Fibroblast of villous mesenchyme (primary cell): ENCODE data around the gene SLC5A3. TPM values are rescaled to one million over a fixed set of nuclear protein-coding genes. Genes with fewer than 3 reads are reported as not detected.

Experiments
- DNase-seq: peaks from one replicate; pipeline ENCODE4 v3.0.0-alpha.2; 2010; ENCODE audit warnings: low read depth
- H3K4me3 ChIP-seq: 2 replicates; pipeline ENCODE4 v1.5.1; 2011; ENCODE audit warnings: low read depth, mild to moderate bottlenecking, low read length
- total RNA-seq: library from RNA; depleted of rRNA; stranded (reverse); fragments of >200 nt; gene quantifications from 2 replicates; pipeline ENCODE4 v1.2.3, GENCODE V29; 2012
- TF ChIP-seq, protein P1 (sequence below): IDR thresholded peaks from 2 replicates; pipeline ENCODE4 v1.5.1; 2012; ENCODE audit warnings: low read depth, mild to moderate bottlenecking, low read length; ENCODE audit not compliant: insufficient read depth

The SLC5A3 gene
- total RNA-seq, 1 donor: 142 TPM

DNA sequence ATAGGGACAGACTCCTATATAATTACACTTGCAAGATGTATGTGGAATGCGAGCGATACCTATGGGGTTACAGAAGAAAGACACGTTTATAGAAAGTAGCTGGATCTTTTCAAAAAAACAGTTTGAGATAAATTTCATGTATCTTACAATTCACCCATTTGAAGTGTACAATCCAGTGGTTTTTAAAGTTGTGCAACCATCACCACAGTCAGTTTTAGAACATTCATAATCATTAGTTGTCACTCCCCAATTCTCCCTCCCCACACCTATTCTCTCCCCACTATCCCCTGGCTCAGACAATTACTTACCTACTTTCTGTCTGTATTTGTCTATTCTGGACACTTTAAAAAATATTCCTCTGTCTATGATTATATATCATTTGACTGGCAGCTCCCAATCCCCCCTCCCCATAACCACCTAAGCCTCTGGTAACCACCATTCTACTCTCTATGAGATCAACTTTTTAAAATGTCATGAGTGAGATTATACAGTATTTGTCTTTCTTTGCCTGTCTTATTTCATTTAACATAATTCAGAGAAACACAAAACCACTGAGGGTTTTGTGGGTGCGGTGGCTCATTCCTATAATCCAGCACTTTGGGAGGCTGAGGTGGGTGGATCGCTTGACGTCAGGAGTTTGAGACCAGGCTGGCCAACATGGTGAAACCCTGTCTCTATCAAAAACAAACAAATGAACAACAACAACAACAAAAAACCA lies 39.1 kb downstream of the SLC5A3 start:
- TF ChIP-seq, protein P1, sequence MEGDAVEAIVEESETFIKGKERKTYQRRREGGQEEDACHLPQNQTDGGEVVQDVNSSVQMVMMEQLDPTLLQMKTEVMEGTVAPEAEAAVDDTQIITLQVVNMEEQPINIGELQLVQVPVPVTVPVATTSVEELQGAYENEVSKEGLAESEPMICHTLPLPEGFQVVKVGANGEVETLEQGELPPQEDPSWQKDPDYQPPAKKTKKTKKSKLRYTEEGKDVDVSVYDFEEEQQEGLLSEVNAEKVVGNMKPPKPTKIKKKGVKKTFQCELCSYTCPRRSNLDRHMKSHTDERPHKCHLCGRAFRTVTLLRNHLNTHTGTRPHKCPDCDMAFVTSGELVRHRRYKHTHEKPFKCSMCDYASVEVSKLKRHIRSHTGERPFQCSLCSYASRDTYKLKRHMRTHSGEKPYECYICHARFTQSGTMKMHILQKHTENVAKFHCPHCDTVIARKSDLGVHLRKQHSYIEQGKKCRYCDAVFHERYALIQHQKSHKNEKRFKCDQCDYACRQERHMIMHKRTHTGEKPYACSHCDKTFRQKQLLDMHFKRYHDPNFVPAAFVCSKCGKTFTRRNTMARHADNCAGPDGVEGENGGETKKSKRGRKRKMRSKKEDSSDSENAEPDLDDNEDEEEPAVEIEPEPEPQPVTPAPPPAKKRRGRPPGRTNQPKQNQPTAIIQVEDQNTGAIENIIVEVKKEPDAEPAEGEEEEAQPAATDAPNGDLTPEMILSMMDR: no peak
- no peak overlapping the region for H3K4me3 ChIP-seq
- DNase-seq: peak; percentile 45

DNA sequence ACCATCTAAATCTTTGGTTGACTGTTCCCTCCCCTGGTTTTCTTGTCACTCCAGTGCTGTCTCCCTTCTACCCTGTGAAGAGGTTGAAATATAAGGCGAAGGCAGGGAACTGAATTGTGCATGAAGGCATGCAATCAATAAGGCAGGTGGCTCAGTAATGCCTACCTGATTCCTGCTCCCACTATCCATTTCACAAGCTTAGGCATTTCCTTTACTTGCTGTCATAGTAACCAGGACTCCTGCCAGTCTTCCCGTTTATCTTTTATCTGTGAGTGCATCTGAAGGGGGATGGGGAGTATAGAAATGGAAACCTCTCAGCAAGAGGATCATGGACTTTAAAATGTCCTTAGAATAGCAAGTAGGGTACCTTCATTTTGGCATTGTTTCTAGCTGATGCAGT lies 40.5 kb downstream of the SLC5A3 start:
- TF ChIP-seq, protein P1: no peak
- no peak for DNase-seq

GRCh38 chr21:34115160-34115559 lies 41.8 kb downstream of the SLC5A3 start:
- TF ChIP-seq, protein P1: no peak
- DNase-seq: no peak
- no peak overlapping the region for H3K4me3 ChIP-seq

More for the DNA sequence above, 40.5 kb downstream of the SLC5A3 start:
- H3K4me3 ChIP-seq: no peak overlapping the region

DNA sequence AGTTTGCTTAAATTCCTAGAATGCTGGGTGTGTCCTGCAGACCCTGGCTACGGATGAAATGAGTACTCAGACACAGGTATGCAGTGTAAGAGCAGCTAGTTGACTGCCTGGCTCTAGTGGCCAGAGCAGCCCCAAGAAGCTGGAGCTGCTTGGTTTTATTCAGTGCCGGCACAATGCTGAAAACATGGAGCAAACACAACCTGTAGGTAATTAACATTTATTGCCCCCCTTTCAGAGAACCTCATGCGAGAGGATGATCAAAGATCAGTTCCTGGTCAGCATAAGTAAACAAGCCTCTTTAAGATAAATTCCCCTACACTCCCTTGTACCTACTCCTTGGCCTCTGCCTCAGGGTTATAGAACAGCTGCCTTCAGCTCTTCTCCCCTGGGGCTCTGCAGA lies 43.2 kb downstream of the SLC5A3 start:
- no peak for DNase-seq
- no peak overlapping the region for H3K4me3 ChIP-seq
- TF ChIP-seq, protein P1: no peak

DNA sequence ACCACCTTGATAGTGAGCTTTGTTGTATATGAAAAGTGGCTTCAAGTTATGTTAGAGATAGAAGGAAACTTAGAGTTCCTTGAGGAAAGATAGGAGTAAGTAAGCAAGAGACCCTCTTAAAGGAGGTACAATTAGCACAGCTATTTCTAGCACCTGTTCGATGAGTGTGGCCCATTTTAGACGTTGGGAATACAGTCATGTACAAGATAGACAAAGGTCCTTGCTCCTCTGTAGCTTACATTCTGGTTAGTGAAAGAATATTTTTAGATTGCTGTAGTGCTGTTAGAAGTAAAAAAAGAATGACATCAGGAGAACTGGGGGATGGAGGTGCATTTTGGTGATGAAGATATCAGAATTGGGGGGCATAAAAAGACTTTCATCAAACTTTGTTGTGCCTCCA lies 47.5 kb downstream of the SLC5A3 start:
- TF ChIP-seq, protein P1: no peak
- DNase-seq: no peak
- H3K4me3 ChIP-seq: no peak overlapping the region

DNA sequence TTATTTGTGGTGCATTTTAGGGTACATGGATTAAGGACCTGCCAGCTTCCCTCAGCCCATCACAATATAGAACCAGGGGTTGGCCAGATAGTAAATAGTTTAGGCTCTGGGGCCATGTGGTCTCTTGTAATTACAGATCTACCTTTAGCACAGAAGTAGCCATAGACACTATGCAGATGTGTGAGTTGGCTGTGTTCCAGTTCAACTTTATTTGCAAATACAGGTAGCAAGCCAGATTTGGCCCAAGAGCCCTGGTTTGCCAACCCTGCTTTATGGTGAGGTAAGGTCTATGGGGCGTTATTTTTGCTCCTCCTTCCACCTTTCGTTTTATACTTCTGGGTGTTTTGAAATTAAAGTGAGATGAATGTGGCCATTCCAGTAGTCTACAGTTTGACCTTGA lies 48.7 kb downstream of the SLC5A3 start:
- no peak for DNase-seq
- H3K4me3 ChIP-seq: no peak overlapping the region
- TF ChIP-seq, protein P1: no peak

Other genes starting within 250 kb of the SLC5A3 start
- 114 and 135 TPM in 2 replicates for gene ATP5PO, start 157.8 kb upstream of the SLC5A3 start, total RNA-seq
- gene MRPS6, start within 50 bp of the SLC5A3 start, total RNA-seq: 31.2 and 51.4 TPM in 2 replicates